ENCODE data around the gene ZNF425. TPM values are rescaled to one million over a fixed set of nuclear protein-coding genes. Genes with fewer than 3 reads are reported as not detected.

ZNF425 gene
- total and polyA plus RNA-seq, 9 of the 15 experiments (the other 6 are each of a cell fraction or from before 2014, with no cell fraction given), result 0.03 to 0.89 (median 0.54) TPM

DNA sequence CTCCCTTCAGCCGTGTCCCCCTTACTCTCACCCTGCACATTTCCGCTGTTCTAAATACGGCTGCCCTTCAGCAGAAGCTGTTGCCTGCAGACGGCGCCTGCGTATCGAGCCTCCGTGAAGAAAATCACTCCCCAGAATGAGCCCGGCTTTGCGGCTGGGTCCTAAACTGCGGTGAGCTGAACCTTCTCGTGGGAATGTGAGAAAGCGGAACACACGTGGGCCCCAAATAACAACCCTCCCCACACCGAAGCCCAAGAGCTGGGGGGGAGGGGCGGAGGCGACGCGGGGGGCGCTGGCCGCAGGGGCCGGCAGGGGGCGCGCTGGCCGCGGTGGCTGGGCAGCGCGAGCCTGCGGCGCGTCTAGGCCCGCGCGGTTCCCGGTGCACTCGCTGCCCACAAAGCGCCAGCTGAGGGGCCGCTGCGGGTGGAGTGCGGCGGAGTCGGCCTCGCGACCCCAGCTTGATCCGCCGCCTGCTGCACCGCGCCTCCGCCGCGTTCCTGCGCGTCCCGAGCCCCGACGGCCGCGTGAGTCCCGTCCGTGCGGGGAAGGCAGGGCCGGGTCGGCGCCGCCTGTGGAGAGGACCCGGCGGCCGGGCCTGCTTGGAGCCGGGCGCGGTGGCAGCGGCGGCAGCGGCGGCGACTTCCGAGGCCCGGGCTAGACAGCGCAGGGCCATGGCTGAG, 21.1 kb upstream of the ZNF425 start, which contains the start of gene ZNF398 (continued):
- TF ChIP-seq, protein P1, sequence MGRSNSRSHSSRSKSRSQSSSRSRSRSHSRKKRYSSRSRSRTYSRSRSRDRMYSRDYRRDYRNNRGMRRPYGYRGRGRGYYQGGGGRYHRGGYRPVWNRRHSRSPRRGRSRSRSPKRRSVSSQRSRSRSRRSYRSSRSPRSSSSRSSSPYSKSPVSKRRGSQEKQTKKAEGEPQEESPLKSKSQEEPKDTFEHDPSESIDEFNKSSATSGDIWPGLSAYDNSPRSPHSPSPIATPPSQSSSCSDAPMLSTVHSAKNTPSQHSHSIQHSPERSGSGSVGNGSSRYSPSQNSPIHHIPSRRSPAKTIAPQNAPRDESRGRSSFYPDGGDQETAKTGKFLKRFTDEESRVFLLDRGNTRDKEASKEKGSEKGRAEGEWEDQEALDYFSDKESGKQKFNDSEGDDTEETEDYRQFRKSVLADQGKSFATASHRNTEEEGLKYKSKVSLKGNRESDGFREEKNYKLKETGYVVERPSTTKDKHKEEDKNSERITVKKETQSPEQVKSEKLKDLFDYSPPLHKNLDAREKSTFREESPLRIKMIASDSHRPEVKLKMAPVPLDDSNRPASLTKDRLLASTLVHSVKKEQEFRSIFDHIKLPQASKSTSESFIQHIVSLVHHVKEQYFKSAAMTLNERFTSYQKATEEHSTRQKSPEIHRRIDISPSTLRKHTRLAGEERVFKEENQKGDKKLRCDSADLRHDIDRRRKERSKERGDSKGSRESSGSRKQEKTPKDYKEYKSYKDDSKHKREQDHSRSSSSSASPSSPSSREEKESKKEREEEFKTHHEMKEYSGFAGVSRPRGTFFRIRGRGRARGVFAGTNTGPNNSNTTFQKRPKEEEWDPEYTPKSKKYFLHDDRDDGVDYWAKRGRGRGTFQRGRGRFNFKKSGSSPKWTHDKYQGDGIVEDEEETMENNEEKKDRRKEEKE (IDR thresholded peaks at IDR 0.05; ENCODE audit: borderline replicate concordance in 1 of 2, control insufficient read depth in 1 of 2, low read depth in 2 of 2, low read length in 1 of 2), result peak in 1 of 2 experiments; percentile 87; a peak in 2 of 4 replicates
- TF ChIP-seq FOSL1 (tag; conservative IDR thresholded peaks at IDR 0.05), result peak; percentile 64
- TF ChIP-seq ZNF318 (IDR thresholded peaks at IDR 0.05; ENCODE audit: borderline replicate concordance in 1 of 2, low read depth in 1 of 2), result no peak
- TF ChIP-seq HMGN3 (IDR thresholded peaks at IDR 0.05; ENCODE audit: borderline replicate concordance, extremely low read depth, insufficient read length, low read depth, low read length), result peak; percentile 83
- TF ChIP-seq ZNF696 (CRISPR knock-in tag; conservative IDR thresholded peaks at IDR 0.05), result no peak
- TF ChIP-seq, protein P2, sequence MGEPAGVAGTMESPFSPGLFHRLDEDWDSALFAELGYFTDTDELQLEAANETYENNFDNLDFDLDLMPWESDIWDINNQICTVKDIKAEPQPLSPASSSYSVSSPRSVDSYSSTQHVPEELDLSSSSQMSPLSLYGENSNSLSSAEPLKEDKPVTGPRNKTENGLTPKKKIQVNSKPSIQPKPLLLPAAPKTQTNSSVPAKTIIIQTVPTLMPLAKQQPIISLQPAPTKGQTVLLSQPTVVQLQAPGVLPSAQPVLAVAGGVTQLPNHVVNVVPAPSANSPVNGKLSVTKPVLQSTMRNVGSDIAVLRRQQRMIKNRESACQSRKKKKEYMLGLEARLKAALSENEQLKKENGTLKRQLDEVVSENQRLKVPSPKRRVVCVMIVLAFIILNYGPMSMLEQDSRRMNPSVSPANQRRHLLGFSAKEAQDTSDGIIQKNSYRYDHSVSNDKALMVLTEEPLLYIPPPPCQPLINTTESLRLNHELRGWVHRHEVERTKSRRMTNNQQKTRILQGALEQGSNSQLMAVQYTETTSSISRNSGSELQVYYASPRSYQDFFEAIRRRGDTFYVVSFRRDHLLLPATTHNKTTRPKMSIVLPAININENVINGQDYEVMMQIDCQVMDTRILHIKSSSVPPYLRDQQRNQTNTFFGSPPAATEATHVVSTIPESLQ (CRISPR knock-in tag; IDR thresholded peaks at IDR 0.05), result 0 out of 2 replicates have a peak, but pooled peaks have one; percentile 73
- no peak for TF ChIP-seq ZNF561 (CRISPR knock-in tag; conservative IDR thresholded peaks at IDR 0.05)
- TF ChIP-seq RBM14 (IDR thresholded peaks at IDR 0.05; ENCODE audit: borderline replicate concordance, insufficient read depth, low read depth, low read length), result no peak
- TF ChIP-seq SAFB2 (IDR thresholded peaks at IDR 0.05; ENCODE audit: borderline replicate concordance, low read depth, low read length, severe bottlenecking), result no peak
- TF ChIP-seq POLR2G (IDR thresholded peaks at IDR 0.05; ENCODE audit: low read depth, low read length), result peak; percentile 85
- no peak for TF ChIP-seq EWSR1 (IDR thresholded peaks at IDR 0.05; ENCODE audit: borderline replicate concordance, low read depth, partially characterized antibody)

Measured in K562 (cell line).